HCT116 (cell line): ENCODE results near the gene LRRC74A.

Experiments
- EZH2 ChIP-seq: fragments of 200-600 bp; sonication (generic); IDR thresholded peaks from 2 replicates; pipeline ENCODE4 v1.6.1; 2017; ENCODE audit warnings: antibody characterized with exemption, mixed run types
- EZH2phosphoT487 ChIP-seq: fragments of 200-600 bp; IDR thresholded peaks from 2 replicates; pipeline ENCODE4 v1.6.1; 2018; ENCODE audit warnings: antibody characterized with exemption, borderline replicate concordance
- FOSL1 ChIP-seq: IDR thresholded peaks from 2 replicates; pipeline ENCODE4 v1.6.1; 2012; ENCODE audit warnings: low read depth
- POLR2A ChIP-seq: IDR thresholded peaks from 2 replicates; pipeline ENCODE4 v1.7.0; 2011; ENCODE audit warnings: borderline replicate concordance; ENCODE audit not compliant: insufficient read depth, insufficient read length; ENCODE audit errors: extremely low read depth
- RAD21 ChIP-seq: IDR thresholded peaks from 2 replicates; pipeline ENCODE4 v1.6.1; 2012; ENCODE audit warnings: low read depth, mild to moderate bottlenecking
- SIN3A ChIP-seq: IDR thresholded peaks from 2 replicates; pipeline ENCODE4 v1.6.1; 2012; ENCODE audit warnings: low read depth
- TCF7L2 ChIP-seq: IDR thresholded peaks from 2 replicates; pipeline ENCODE4 v1.7.0; 2011; ENCODE audit warnings: borderline replicate concordance, inconsistent platforms; ENCODE audit not compliant: insufficient read depth, insufficient read length; ENCODE audit errors: extremely low read depth
- YY1 ChIP-seq: IDR thresholded peaks from 2 replicates; pipeline ENCODE4 v1.6.1; 2011; ENCODE audit warnings: low read length, low read depth, moderate library complexity, mild to moderate bottlenecking; ENCODE audit not compliant: insufficient replicate concordance; ENCODE audit errors: extremely low read depth
- TF ChIP-seq, protein P1 (sequence below), 3 experiments: fragments of 200-600 bp in 1 of 3; sonication (generic) in 1 of 3; IDR thresholded peaks in 2 of 3; conservative IDR thresholded peaks in 1 of 3; 2 replicates each; pipeline ENCODE4 v1.5.1; 2012 to 2017; ENCODE audit warnings: low read depth in 2 of 3, low read length in 2 of 3, antibody characterized with exemption in 1 of 3, borderline replicate concordance in 1 of 3, control low read depth in 1 of 3, mild to moderate bottlenecking in 1 of 3, mixed read lengths in 1 of 3, mixed run types in 1 of 3, moderate library complexity in 1 of 3; ENCODE audit not compliant: insufficient read depth in 1 of 3
- TF ChIP-seq, protein P2 (sequence below): IDR thresholded peaks from 2 replicates; pipeline ENCODE4 v1.6.1; 2011; ENCODE audit warnings: mild to moderate bottlenecking, low read length, moderate library complexity; ENCODE audit not compliant: insufficient replicate concordance; ENCODE audit errors: extremely low read depth

DNA sequence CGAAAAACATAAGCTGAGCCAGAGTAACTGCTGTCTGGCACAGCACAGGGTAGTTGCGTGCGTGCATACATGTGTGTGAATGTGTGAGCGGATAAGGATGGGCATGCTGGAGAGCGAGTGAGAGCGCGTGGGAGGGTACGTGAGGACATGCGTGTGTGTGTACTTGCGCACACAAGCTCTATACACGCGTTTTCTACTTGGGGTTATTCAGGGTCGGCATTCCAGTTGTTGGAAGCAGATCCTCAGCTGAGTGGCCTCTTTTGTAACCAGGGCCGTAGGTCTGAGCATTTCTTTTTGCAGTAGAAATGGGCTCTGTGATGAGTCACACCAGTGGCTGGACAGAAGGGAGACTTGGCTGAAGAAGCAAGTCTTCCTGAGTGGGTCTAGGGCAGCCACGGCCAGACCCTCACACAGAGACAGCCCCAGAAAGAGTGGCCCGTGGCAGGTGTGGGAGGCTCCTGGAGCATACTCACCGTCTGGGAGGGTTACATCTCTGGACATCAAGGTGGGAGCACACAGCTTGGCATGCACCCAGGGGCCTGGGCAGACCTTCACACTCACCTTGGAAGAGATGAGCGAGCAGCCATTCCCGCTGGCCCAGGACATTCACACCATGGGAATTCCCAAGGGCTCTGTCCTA, 78.0 kb downstream of the LRRC74A start:
- TF ChIP-seq TCF7L2 (no peak), FOSL1 (no peak), POLR2A (no peak), SIN3A (no peak), EZH2phosphoT487 (no peak), RAD21 (no peak), EZH2 (no peak), YY1 (no peak)
- TF ChIP-seq, protein P1, sequence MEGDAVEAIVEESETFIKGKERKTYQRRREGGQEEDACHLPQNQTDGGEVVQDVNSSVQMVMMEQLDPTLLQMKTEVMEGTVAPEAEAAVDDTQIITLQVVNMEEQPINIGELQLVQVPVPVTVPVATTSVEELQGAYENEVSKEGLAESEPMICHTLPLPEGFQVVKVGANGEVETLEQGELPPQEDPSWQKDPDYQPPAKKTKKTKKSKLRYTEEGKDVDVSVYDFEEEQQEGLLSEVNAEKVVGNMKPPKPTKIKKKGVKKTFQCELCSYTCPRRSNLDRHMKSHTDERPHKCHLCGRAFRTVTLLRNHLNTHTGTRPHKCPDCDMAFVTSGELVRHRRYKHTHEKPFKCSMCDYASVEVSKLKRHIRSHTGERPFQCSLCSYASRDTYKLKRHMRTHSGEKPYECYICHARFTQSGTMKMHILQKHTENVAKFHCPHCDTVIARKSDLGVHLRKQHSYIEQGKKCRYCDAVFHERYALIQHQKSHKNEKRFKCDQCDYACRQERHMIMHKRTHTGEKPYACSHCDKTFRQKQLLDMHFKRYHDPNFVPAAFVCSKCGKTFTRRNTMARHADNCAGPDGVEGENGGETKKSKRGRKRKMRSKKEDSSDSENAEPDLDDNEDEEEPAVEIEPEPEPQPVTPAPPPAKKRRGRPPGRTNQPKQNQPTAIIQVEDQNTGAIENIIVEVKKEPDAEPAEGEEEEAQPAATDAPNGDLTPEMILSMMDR (IDR thresholded peaks at IDR 0.05 in 2 of 3, conservative IDR thresholded peaks at IDR 0.05 in 1 of 3; ENCODE audit: borderline replicate concordance in 1 of 3, insufficient read depth in 1 of 3, low read depth in 2 of 3, low read length in 2 of 3): no peak
- TF ChIP-seq, protein P2, sequence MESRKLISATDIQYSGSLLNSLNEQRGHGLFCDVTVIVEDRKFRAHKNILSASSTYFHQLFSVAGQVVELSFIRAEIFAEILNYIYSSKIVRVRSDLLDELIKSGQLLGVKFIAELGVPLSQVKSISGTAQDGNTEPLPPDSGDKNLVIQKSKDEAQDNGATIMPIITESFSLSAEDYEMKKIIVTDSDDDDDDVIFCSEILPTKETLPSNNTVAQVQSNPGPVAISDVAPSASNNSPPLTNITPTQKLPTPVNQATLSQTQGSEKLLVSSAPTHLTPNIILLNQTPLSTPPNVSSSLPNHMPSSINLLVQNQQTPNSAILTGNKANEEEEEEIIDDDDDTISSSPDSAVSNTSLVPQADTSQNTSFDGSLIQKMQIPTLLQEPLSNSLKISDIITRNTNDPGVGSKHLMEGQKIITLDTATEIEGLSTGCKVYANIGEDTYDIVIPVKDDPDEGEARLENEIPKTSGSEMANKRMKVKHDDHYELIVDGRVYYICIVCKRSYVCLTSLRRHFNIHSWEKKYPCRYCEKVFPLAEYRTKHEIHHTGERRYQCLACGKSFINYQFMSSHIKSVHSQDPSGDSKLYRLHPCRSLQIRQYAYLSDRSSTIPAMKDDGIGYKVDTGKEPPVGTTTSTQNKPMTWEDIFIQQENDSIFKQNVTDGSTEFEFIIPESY: no peak
